Vagina (tissue), 2 donors: ENCODE results near the gene SLC9A7. TPM values are rescaled to one million over a fixed set of nuclear protein-coding genes. Genes with fewer than 3 reads are reported as not detected.

Source experiments
- DNase-seq, 2 donors: peaks; one replicate each; pipeline ENCODE4 v3.0.0-alpha.2; 2017; ENCODE audit errors: extremely low spot score in 2 of 2
- H3K27ac ChIP-seq: fragments of 200-600 bp; sonication (generic); one replicate; pipeline ENCODE4 v1.5.1; 2019
- H3K27me3 ChIP-seq: fragments of 200-600 bp; sonication (generic); one replicate; pipeline ENCODE4 v1.5.1; 2019
- H3K36me3 ChIP-seq, 2 donors: fragments of 200-600 bp; sonication (generic); one replicate each; pipeline ENCODE4 v1.5.1; 2017 to 2019
- H3K4me1 ChIP-seq: fragments of 200-600 bp; sonication (generic); one replicate; pipeline ENCODE4 v1.5.1; 2019
- H3K4me3 ChIP-seq, 2 donors: fragments of 200-600 bp; sonication (generic); 1 replicate in 1 of 2; 2 replicates in 1 of 2; pipeline ENCODE4 v1.5.1; 2016 to 2019
- H3K9me3 ChIP-seq: fragments of 200-600 bp; sonication (generic); one replicate; pipeline ENCODE4 v1.5.1; 2019
- POLR2A ChIP-seq, 2 donors: fragments of 450-650 bp; IDR thresholded peaks; one replicate each; pipeline ENCODE4 v1.6.1; 2017; ENCODE audit warnings: antibody characterized with exemption in 2 of 2, mild to moderate bottlenecking in 2 of 2, moderate library complexity in 2 of 2
- POLR2AphosphoS5 ChIP-seq, 2 donors: sonication (generic); formaldehyde crosslinking; IDR thresholded peaks; one replicate each; pipeline ENCODE4 v1.9.0; 2017; ENCODE audit warnings: antibody characterized with exemption in 2 of 2, mild to moderate bottlenecking in 2 of 2, low read depth in 1 of 2; ENCODE audit not compliant: insufficient read depth in 1 of 2
- intact Hi-C: fragments of 100-400 bp; cut with DNase I; formaldehyde crosslinking; loops from one replicate; pipeline ENCODE4 v1.15.1; 2023
- total RNA-seq: library from RNA; depleted of rRNA; stranded (reverse); fragments of >200 nt; gene quantifications from one replicate; pipeline ENCODE4 v1.2.3, GENCODE V29; 2016
- TF ChIP-seq, protein P1 (sequence below), 3 experiments: fragments of 450-650 bp in 2 of 3; fragments of 200-600 bp in 1 of 3; sonication (generic) in 1 of 3; IDR thresholded peaks; one replicate each; pipeline ENCODE4 v1.5.1; 2017 to 2019; ENCODE audit warnings: antibody characterized with exemption in 3 of 3, mild to moderate bottlenecking in 2 of 3, moderate library complexity in 2 of 3

SLC9A7 gene
- total RNA-seq, 1 donor from 2014 or later = 4.2 TPM

DNA sequence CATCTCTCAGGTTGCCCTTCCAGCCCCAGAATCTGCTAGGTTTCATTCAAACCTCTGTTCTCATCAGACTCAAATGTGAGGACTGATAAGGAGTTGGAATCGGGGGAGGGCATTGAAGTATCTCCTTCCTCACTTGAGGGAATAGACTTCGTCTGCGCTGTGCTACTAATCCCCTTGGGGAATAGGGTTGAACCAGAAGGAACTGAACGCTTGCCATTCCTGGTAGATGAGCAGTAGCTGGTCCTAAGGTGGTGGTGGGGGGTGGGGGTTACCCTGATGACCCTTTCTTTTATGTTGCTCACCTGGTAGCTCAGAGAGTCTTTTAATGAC is 692 bp upstream of the SLC9A7 start:
- TF ChIP-seq POLR2A (IDR thresholded peaks at IDR 0.05) (no peak), POLR2AphosphoS5 (IDR thresholded peaks at IDR 0.05; ENCODE audit: insufficient read depth in 1 of 2, low read depth in 1 of 2) (no peak)
- TF ChIP-seq, protein P1, sequence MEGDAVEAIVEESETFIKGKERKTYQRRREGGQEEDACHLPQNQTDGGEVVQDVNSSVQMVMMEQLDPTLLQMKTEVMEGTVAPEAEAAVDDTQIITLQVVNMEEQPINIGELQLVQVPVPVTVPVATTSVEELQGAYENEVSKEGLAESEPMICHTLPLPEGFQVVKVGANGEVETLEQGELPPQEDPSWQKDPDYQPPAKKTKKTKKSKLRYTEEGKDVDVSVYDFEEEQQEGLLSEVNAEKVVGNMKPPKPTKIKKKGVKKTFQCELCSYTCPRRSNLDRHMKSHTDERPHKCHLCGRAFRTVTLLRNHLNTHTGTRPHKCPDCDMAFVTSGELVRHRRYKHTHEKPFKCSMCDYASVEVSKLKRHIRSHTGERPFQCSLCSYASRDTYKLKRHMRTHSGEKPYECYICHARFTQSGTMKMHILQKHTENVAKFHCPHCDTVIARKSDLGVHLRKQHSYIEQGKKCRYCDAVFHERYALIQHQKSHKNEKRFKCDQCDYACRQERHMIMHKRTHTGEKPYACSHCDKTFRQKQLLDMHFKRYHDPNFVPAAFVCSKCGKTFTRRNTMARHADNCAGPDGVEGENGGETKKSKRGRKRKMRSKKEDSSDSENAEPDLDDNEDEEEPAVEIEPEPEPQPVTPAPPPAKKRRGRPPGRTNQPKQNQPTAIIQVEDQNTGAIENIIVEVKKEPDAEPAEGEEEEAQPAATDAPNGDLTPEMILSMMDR (IDR thresholded peaks at IDR 0.05) = no peak
- peak overlapping the region; percentile 39 to 42 for H3K4me3 ChIP-seq
- intact Hi-C loops = loop anchor here (5.0 kb wide), 1 partner anchor 33 kb away; no protein-coding TSS in a partner anchor
- no peaks in the 10 kb centered on the region for H3K9me3 ChIP-seq
- no peaks in the 10 kb centered on the region for H3K36me3 ChIP-seq
- H3K4me1 ChIP-seq = no peaks in the 10 kb centered on the region
- no peak for DNase-seq
- no peak overlapping the region for H3K27ac ChIP-seq
- no peaks in the 10 kb centered on the region for H3K27me3 ChIP-seq

DNA sequence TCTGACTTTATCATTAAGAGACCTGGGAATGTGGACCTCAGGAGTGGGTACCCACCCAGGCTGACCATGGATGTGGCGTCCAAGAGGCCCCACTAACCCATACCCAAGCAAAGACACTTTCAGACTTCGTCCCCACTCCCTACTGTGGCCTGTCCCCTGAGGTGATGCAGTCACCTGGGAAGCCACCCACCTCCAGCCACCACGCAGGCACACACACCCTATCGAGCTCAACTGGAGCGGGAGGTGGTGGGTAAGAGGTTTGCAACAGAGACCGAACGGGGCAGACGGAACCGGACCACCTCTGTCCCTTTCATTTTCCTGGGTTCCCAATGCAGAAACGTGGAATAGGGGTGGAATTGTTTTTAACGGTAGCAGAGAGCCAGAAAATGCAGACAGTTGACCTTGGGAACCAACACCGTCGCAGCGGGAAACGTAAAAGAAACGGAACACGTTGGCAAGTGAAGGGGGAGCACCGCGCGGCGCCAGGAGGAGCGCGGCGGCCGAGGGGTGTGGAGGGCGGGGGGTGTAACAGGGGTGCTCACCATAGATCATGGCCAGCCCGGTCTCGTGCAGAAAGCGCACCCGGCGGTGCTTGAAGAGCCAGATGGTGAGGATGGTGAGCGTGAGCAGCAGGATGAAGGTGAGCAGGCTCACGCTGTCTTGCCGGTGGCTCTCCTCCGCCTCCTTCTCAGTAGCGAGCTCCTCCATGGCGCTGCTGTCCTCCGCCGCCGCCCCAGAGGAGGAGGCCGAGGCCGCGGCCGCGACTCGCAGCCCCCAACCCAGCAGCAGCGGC is 559 bp downstream of the SLC9A7 start:
- Histone ChIP-seq H3K4me3 (peak overlapping the region; percentile 39 to 42), H3K9me3 (no peaks in the 10 kb centered on the region), H3K27ac (no peak overlapping the region), H3K27me3 (no peaks in the 10 kb centered on the region), H3K36me3 (no peaks in the 10 kb centered on the region), H3K4me1 (no peaks in the 10 kb centered on the region)
- TF ChIP-seq POLR2AphosphoS5 (IDR thresholded peaks at IDR 0.05; ENCODE audit: insufficient read depth in 1 of 2, low read depth in 1 of 2) (no peak), POLR2A (IDR thresholded peaks at IDR 0.05) (no peak)
- TF ChIP-seq, protein P1 (IDR thresholded peaks at IDR 0.05) = no peak
- no peak for DNase-seq
- intact Hi-C loops = loop anchor here (5.0 kb wide), 1 partner anchor 34 kb away; no protein-coding TSS in a partner anchor

DNA sequence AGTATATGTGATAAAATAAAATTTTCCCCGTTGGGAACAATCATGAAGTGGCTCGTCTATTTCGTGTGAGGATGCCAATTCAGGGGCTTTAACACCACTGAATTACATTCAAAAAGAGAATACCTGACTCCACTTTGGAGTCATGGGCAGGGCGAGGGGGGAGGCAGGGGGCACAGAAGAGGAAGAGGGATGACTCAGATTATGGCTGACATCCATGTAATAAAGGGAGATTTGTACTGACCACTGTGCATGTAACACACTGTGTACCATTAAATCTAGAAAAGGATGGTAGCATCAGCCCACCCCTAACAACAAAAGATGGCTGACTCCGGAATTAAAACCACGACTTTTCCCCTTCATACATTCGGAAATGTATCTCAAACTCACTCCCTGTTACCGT is 1.3 kb downstream of the SLC9A7 start:
- Histone ChIP-seq H3K4me3 (no peak overlapping the region), H3K9me3 (no peaks in the 10 kb centered on the region), H3K4me1 (no peaks in the 10 kb centered on the region), H3K36me3 (no peaks in the 10 kb centered on the region), H3K27me3 (no peaks in the 10 kb centered on the region), H3K27ac (no peak overlapping the region)
- TF ChIP-seq POLR2AphosphoS5 (IDR thresholded peaks at IDR 0.05; ENCODE audit: insufficient read depth in 1 of 2, low read depth in 1 of 2) = no peak
- TF ChIP-seq POLR2A (IDR thresholded peaks at IDR 0.05) = no peak
- TF ChIP-seq, protein P1 (IDR thresholded peaks at IDR 0.05) = no peak
- DNase-seq = no peak
- intact Hi-C loops = loop anchor here (5.0 kb wide), 1 partner anchor 35 kb away; no protein-coding TSS in a partner anchor

DNA sequence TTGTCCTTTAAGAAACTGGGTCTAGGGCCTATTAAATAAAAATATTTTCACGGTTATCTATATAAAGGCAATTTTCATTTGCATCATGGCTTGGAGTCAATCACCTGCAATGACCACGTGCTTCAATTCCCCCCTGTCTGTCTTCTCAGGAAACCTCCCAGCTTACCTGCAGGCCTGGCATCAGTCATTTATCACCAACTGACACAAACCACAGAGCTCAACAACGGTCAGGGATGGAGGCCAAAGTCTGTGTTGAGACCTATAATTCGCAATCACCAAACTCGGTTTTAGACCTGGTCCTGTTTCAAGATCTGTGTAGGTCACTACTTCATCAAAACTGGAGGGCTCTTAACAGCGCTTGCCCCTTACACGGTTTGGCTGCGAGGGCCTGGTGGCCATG is 1.9 kb downstream of the SLC9A7 start:
- Histone ChIP-seq H3K9me3 (no peaks in the 10 kb centered on the region), H3K4me1 (no peaks in the 10 kb centered on the region), H3K4me3 (no peak overlapping the region), H3K27me3 (no peaks in the 10 kb centered on the region), H3K27ac (no peak overlapping the region), H3K36me3 (no peaks in the 10 kb centered on the region)
- TF ChIP-seq, protein P1 (IDR thresholded peaks at IDR 0.05) = no peak
- TF ChIP-seq POLR2A (IDR thresholded peaks at IDR 0.05) (no peak), POLR2AphosphoS5 (IDR thresholded peaks at IDR 0.05; ENCODE audit: insufficient read depth in 1 of 2, low read depth in 1 of 2) (no peak)
- no peak for DNase-seq
- intact Hi-C loops = loop anchor here (5.0 kb wide), 1 partner anchor 35 kb away; no protein-coding TSS in a partner anchor

DNA sequence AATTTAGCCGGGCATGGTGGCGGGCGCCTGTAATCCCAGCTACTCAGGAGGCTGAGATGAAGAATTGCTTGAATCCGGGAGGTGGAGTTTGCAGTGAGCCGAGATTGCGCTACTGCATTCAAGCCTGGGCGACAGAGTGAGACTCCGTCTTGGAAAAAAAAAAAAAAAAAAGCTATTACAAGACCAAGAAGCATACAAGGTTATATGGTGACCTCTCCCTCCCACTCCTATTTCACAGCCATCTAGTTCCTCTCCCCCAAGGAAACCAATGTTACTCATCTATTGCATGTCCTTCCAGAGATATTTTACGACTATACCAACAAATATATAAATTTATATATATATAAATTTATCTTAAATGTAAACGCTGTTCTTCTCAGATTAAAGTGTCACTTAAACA is 3.2 kb downstream of the SLC9A7 start:
- H3K4me3 ChIP-seq = no peak overlapping the region
- no peaks in the 10 kb centered on the region for H3K9me3 ChIP-seq
- intact Hi-C loops = loop anchor here (5.0 kb wide), 1 partner anchor 37 kb away; no protein-coding TSS in a partner anchor
- DNase-seq = no peak
- TF ChIP-seq POLR2A (IDR thresholded peaks at IDR 0.05) (no peak), POLR2AphosphoS5 (IDR thresholded peaks at IDR 0.05; ENCODE audit: insufficient read depth in 1 of 2, low read depth in 1 of 2) (no peak)
- TF ChIP-seq, protein P1 (IDR thresholded peaks at IDR 0.05) = no peak
- no peaks in the 10 kb centered on the region for H3K36me3 ChIP-seq
- no peaks in the 10 kb centered on the region for H3K27me3 ChIP-seq
- no peak overlapping the region for H3K27ac ChIP-seq
- H3K4me1 ChIP-seq = no peaks in the 10 kb centered on the region
